GM03348 (cell line): ENCODE data around the gene RNF5.
"Not testable (repeated sequence)": the region's sequence is repeated elsewhere in the genome, so short reads cannot be mapped to it uniquely, and the experiment has no call there.

ENCODE experiments used
- DNase-seq: peaks from one replicate; pipeline ENCODE4 v3.0.0; 2012; ENCODE audit warnings: low spot score

The RNF5 gene

GRCh38 chr6:32189742-32190053, 11.5 kb downstream of the RNF5 start:
- peak; percentile 24 for DNase-seq

GRCh38 chr6:32190054-32190851, 12.0 kb downstream of the RNF5 start, which contains the start of gene PBX2:
Gene PBX2, minus strand, starts transcription at chr6:32190202. Its CDS starts 287 bp downstream, at chr6:32189915.
- DNase-seq, result peak; percentile 86

- no peak for DNase-seq
Measured at GRCh38 chr6:32190911-32191677, 12.9 kb downstream of the RNF5 start.

- no peak for DNase-seq
Measured at GRCh38 chr6:32191696-32192607, 13.7 kb downstream of the RNF5 start.

- DNase-seq, result peak; percentile 47
Measured at GRCh38 chr6:32192608-32193039, 14.4 kb downstream of the RNF5 start, which contains the start of gene GPSM3. Gene GPSM3, minus strand, starts transcription at chr6:32192643. Its CDS starts 130 bp downstream, at chr6:32192513.

- not testable (repeated sequence) for DNase-seq
Measured at GRCh38 chr6:32193096-32193495, 14.9 kb downstream of the RNF5 start.

- no peak for DNase-seq
Measured at GRCh38 chr6:32194388-32194787, 16.2 kb downstream of the RNF5 start.

- DNase-seq, result peak; percentile 50
Measured at GRCh38 chr6:32194825-32195651, 16.8 kb downstream of the RNF5 start.

GRCh38 chr6:32195652-32195901, 17.4 kb downstream of the RNF5 start:
- peak; percentile 98 for DNase-seq

- DNase-seq, result peak; percentile 76
Measured at GRCh38 chr6:32195902-32196681, 17.9 kb downstream of the RNF5 start.

GRCh38 chr6:32196682-32197616, 18.7 kb downstream of the RNF5 start:
- no peak for DNase-seq

- no peak for DNase-seq
Measured at GRCh38 chr6:32198345-32198696, 20.1 kb downstream of the RNF5 start.

- no peak for DNase-seq
Measured at GRCh38 chr6:32198866-32199265, 20.7 kb downstream of the RNF5 start.

- no peak for DNase-seq
Measured at GRCh38 chr6:32200711-32201475, 22.7 kb downstream of the RNF5 start.

- no peak for DNase-seq
Measured at GRCh38 chr6:32202186-32202585, 24.0 kb downstream of the RNF5 start.

- DNase-seq, result no peak
Measured at GRCh38 chr6:32203426-32204267, 25.4 kb downstream of the RNF5 start.

GRCh38 chr6:32204268-32204715, 26.1 kb downstream of the RNF5 start:
- DNase-seq, result no peak

- DNase-seq, result no peak
Measured at GRCh38 chr6:32208996-32209395, 30.8 kb downstream of the RNF5 start.
